OCI-LY3 (cell line): Measurements from ENCODE around the gene MAD1L1.

Experiments
- CTCF ChIP-seq: fragments of 200-600, 300-600 bp; sonication (generic); IDR thresholded peaks from 2 replicates; pipeline ENCODE4 v1.5.1; 2014; ENCODE audit warnings: antibody characterized with exemption, low read length, low read depth
- EZH2phosphoT487 ChIP-seq: fragments of 200-600 bp; shearing (Covaris generic); IDR thresholded peaks from 2 replicates; pipeline ENCODE4 v1.6.1; 2018; ENCODE audit warnings: antibody characterized with exemption, mixed run types, low read depth

DNA sequence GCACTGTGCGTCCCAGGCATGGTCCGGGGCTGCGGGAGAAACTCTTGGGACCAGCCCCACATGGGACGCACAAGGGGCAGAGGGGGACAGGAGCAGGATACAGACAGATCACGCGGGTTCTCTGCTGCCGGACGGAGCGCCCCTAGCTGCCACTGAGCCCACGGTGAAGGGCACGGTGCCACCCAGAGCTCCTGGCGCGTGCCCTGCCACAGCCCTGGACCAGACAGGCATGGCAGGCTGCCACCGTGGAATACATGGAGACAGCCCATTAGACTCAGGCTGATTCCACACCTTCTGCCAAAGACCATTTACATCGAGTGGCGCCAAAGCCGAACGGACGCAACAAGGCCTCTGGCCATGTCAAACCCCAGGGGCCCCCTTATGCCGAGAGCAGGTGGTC lies 90.4 kb downstream of the MAD1L1 start:
- TF ChIP-seq CTCF (no peak), EZH2phosphoT487 (no peak)
